ENCODE data around the gene DLG1. TPM values are rescaled to one million over a fixed set of nuclear protein-coding genes. Genes with fewer than 3 reads are reported as not detected.

The DLG1 gene
- total and polyA plus RNA-seq, 9 of the 15 experiments (the other 6 are each of a cell fraction or from before 2014, with no cell fraction given) = 9.4 to 63.5 (median 43.6) TPM

- TF ChIP-seq MYBL2 (IDR thresholded peaks at IDR 0.05; ENCODE audit: low read depth) = no peak
- no peak for TF ChIP-seq MYBL2 (CRISPR knock-in tag; IDR thresholded peaks at IDR 0.05; ENCODE audit: borderline replicate concordance)
- no peak for TF ChIP-seq ZNF644 (tag; IDR thresholded peaks at IDR 0.05; ENCODE audit: low read depth)
- TF ChIP-seq SAP30 (IDR thresholded peaks at IDR 0.05; ENCODE audit: borderline replicate concordance, insufficient read depth, low read depth, low read length, poor library complexity, severe bottlenecking) = peak; percentile 9
- TF ChIP-seq ZNF133 (CRISPR knock-in tag; IDR thresholded peaks at IDR 0.05) = no peak
- no peak for TF ChIP-seq ILK (tag; IDR thresholded peaks at IDR 0.05; ENCODE audit: borderline replicate concordance, low read depth)
- TF ChIP-seq ZNF239 (CRISPR knock-in tag; IDR thresholded peaks at IDR 0.05) = no peak
- no peak for TF ChIP-seq ZNF766 (CRISPR knock-in tag; conservative IDR thresholded peaks at IDR 0.05)
- no peak for TF ChIP-seq ZNF184 (CRISPR knock-in tag; IDR thresholded peaks at IDR 0.05)
- no peak for TF ChIP-seq RNF2 (IDR thresholded peaks at IDR 0.05)
- no peak for TF ChIP-seq EZH2 (IDR thresholded peaks at IDR 0.05; ENCODE audit: borderline replicate concordance, low read depth, low read length)
- no peak for TF ChIP-seq BACH1 (tag; IDR thresholded peaks at IDR 0.05)
- no peak for TF ChIP-seq AFF1 (IDR thresholded peaks at IDR 0.05; ENCODE audit: low read depth in 1 of 2, partially characterized antibody in 2 of 2)
- 0 out of 2 replicates have a peak, but pooled peaks have one; percentile 13 for TF ChIP-seq ARID2 (IDR thresholded peaks at IDR 0.05)
- no peak for TF ChIP-seq ELF4 (CRISPR knock-in tag; IDR thresholded peaks at IDR 0.05)
- TF ChIP-seq MXD1 (CRISPR knock-in tag; IDR thresholded peaks at IDR 0.05; ENCODE audit: borderline replicate concordance, poor library complexity, severe bottlenecking) = no peak
- peak; percentile 29; the same call in 1 of the 2 replicates for TF ChIP-seq GMEB1 (CRISPR knock-in tag; IDR thresholded peaks at IDR 0.05)
- no peak for TF ChIP-seq MAFG (tag; conservative IDR thresholded peaks at IDR 0.05)
- no peak for TF ChIP-seq ZKSCAN1 (IDR thresholded peaks at IDR 0.05; ENCODE audit: low read depth, low read length)
- TF ChIP-seq SIN3B (IDR thresholded peaks at IDR 0.05; ENCODE audit: low read depth) = peak; percentile 53; the same call in 1 of the 2 replicates
- TF ChIP-seq BRF1 (IDR thresholded peaks at IDR 0.05; ENCODE audit: borderline replicate concordance, extremely low read depth, insufficient read length) = no peak
- TF ChIP-seq ZNF75A (CRISPR knock-in tag; IDR thresholded peaks at IDR 0.05) = no peak
Observed at GRCh38 chr3:197297476-197298340, 704 bp downstream of the DLG1 start (continued).
